Vagina (tissue), 2 donors: Measurements from ENCODE around the gene LGMN. TPM values are rescaled to one million over a fixed set of nuclear protein-coding genes. Genes with fewer than 3 reads are reported as not detected.
A peak's percentile ranks its signal among the peaks of the same experiment; 100 is the strongest.

Source experiments
- DNase-seq, 2 donors: peaks; one replicate each; pipeline ENCODE4 v3.0.0-alpha.2; 2017; ENCODE audit errors: extremely low spot score in 2 of 2
- H3K27ac ChIP-seq: fragments of 200-600 bp; sonication (generic); one replicate; pipeline ENCODE4 v1.5.1; 2019
- H3K27me3 ChIP-seq: fragments of 200-600 bp; sonication (generic); one replicate; pipeline ENCODE4 v1.5.1; 2019
- H3K36me3 ChIP-seq, 2 donors: fragments of 200-600 bp; sonication (generic); one replicate each; pipeline ENCODE4 v1.5.1; 2017 to 2019
- H3K4me1 ChIP-seq: fragments of 200-600 bp; sonication (generic); one replicate; pipeline ENCODE4 v1.5.1; 2019
- H3K4me3 ChIP-seq, 2 donors: fragments of 200-600 bp; sonication (generic); 1 replicate in 1 of 2; 2 replicates in 1 of 2; pipeline ENCODE4 v1.5.1; 2016 to 2019
- H3K9me3 ChIP-seq: fragments of 200-600 bp; sonication (generic); one replicate; pipeline ENCODE4 v1.5.1; 2019
- POLR2A ChIP-seq, 2 donors: fragments of 450-650 bp; IDR thresholded peaks; one replicate each; pipeline ENCODE4 v1.6.1; 2017; ENCODE audit warnings: antibody characterized with exemption in 2 of 2, mild to moderate bottlenecking in 2 of 2, moderate library complexity in 2 of 2
- POLR2AphosphoS5 ChIP-seq, 2 donors: sonication (generic); formaldehyde crosslinking; IDR thresholded peaks; one replicate each; pipeline ENCODE4 v1.9.0; 2017; ENCODE audit warnings: antibody characterized with exemption in 2 of 2, mild to moderate bottlenecking in 2 of 2, low read depth in 1 of 2; ENCODE audit not compliant: insufficient read depth in 1 of 2
- intact Hi-C: fragments of 100-400 bp; cut with DNase I; formaldehyde crosslinking; loops from one replicate; pipeline ENCODE4 v1.15.1; 2023
- total RNA-seq: library from RNA; depleted of rRNA; stranded (reverse); fragments of >200 nt; gene quantifications from one replicate; pipeline ENCODE4 v1.2.3, GENCODE V29; 2016
- TF ChIP-seq, protein P1 (sequence below), 3 experiments: fragments of 450-650 bp in 2 of 3; fragments of 200-600 bp in 1 of 3; sonication (generic) in 1 of 3; IDR thresholded peaks; one replicate each; pipeline ENCODE4 v1.5.1; 2017 to 2019; ENCODE audit warnings: antibody characterized with exemption in 3 of 3, mild to moderate bottlenecking in 2 of 3, moderate library complexity in 2 of 3

The LGMN gene
- total RNA-seq, 1 donor from 2014 or later = 61.6 TPM

DNA sequence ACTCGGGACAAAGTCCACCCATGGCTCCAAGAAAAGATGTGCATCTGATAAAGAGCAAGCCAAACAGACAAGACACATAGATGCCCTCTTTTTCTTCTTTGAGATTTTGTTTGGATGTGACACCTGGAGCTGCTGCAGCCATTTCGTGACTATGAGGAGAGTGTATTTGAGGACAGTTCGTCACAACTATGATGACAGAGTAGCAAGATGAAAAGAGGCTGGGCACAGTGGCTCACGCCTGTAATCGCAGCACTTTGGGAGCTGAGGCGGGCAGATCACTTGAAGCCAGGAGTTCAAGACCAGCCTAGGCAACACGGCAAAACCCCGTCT is 21.5 kb downstream of the LGMN start:
- Histone ChIP-seq H3K27me3 (no peaks in the 10 kb centered on the region), H3K4me3 (no peak overlapping the region), H3K9me3 (no peaks in the 10 kb centered on the region), H3K36me3 (peaks cover 0 to 8% of the 10 kb centered on the region in 2 donors), H3K27ac (peak overlapping the region; percentile 76), H3K4me1 (peaks cover 16% of the 10 kb centered on the region)
- intact Hi-C loops = no loop called here
- DNase-seq = no peak
- no peak for TF ChIP-seq POLR2A (IDR thresholded peaks at IDR 0.05)
- no peak for TF ChIP-seq POLR2AphosphoS5 (IDR thresholded peaks at IDR 0.05; ENCODE audit: insufficient read depth in 1 of 2, low read depth in 1 of 2)
- TF ChIP-seq, protein P1, sequence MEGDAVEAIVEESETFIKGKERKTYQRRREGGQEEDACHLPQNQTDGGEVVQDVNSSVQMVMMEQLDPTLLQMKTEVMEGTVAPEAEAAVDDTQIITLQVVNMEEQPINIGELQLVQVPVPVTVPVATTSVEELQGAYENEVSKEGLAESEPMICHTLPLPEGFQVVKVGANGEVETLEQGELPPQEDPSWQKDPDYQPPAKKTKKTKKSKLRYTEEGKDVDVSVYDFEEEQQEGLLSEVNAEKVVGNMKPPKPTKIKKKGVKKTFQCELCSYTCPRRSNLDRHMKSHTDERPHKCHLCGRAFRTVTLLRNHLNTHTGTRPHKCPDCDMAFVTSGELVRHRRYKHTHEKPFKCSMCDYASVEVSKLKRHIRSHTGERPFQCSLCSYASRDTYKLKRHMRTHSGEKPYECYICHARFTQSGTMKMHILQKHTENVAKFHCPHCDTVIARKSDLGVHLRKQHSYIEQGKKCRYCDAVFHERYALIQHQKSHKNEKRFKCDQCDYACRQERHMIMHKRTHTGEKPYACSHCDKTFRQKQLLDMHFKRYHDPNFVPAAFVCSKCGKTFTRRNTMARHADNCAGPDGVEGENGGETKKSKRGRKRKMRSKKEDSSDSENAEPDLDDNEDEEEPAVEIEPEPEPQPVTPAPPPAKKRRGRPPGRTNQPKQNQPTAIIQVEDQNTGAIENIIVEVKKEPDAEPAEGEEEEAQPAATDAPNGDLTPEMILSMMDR (IDR thresholded peaks at IDR 0.05) = no peak

DNA sequence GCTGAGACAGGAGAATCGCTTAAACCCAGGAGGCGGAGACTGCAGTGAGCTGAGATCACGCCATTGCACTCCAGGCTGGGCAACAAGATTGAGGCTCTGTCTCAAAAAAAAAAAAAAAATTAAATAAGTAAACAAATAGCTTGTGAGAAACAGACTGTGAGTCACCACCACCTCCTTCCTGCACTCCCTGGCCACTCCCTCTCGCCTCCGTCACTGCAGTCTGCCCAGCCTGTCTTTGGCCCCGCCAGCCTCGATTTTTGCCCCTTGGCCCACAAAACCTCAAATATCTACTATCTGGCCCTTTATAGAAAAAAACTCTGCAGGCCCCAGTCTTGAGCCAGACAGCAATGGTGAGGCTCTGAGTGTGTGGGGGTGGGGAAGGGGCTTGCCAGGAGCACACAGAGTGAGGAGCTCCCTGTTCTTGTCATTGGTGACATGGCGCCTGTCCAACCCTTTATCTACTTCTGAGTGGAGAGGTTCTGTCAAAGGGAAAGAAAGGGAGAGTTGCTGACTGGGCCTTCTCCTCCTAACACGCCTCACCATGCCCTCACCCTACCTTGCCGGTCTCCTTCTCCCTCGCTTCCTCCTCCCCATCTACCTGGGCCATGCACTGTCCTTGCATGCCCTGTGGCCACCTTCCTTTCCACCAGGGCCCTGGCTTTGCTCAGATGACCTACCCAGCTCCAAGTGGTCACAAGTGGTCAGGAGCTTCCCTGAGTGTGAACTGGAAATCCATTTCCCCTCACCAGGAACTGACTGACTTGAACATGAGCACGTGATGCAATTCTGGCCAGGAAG is 22.1 kb downstream of the LGMN start:
- Histone ChIP-seq H3K4me3 (no peak overlapping the region), H3K27ac (peak overlapping the region; percentile 76), H3K9me3 (no peaks in the 10 kb centered on the region), H3K27me3 (no peaks in the 10 kb centered on the region), H3K36me3 (peaks cover 0 to 3% of the 10 kb centered on the region in 2 donors), H3K4me1 (peaks cover 16% of the 10 kb centered on the region)
- DNase-seq = no peak
- intact Hi-C loops = no loop called here
- no peak for TF ChIP-seq POLR2A (IDR thresholded peaks at IDR 0.05)
- TF ChIP-seq, protein P1 (IDR thresholded peaks at IDR 0.05) = no peak
- TF ChIP-seq POLR2AphosphoS5 (IDR thresholded peaks at IDR 0.05; ENCODE audit: insufficient read depth in 1 of 2, low read depth in 1 of 2) = peak; percentile 16 to 30

DNA sequence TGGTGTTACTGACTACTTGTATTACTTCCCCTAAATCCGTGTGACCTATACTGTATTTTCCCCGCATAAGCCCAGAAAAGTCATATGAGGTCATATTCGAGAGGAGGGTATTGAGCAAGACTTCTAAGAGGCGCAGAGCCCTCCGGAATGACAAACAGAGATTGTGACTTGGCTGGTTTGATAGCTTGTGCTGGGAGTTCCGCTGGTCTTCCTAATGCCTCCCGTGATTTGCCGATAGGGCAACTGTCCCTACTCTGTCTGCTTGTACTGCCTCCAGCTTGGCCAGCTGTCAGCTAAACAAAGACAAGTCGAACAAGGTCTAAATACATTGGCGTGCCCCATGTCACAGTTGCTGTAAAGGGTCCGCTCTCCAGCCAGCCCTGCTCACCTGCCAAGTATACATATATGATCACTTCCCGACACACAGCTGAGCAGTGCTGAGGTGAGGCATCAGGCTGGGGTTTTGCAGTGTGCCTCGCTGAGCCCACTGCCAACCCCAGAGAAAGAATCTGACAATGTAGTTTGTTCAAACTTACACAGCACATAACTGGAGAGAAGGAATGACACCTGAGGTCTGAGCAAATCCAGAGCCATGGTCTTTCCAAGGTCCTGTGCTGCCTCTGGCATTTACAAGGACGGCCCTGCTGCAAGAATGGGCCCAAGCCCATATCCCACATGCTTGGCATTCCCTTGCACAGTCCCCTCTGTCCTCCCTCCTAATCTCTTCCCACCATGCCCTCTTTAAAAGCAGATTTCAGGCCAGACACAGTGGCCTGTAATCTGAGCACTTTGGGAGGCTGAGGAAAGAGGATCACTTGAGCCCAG is 23.7 kb downstream of the LGMN start:
- no peak for DNase-seq
- H3K4me1 ChIP-seq = peaks cover 30% of the 10 kb centered on the region
- TF ChIP-seq, protein P1 (IDR thresholded peaks at IDR 0.05) = no peak
- no peak for TF ChIP-seq POLR2AphosphoS5 (IDR thresholded peaks at IDR 0.05; ENCODE audit: insufficient read depth in 1 of 2, low read depth in 1 of 2)
- TF ChIP-seq POLR2A (IDR thresholded peaks at IDR 0.05) = no peak
- H3K4me3 ChIP-seq = no peak overlapping the region
- no peaks in the 10 kb centered on the region for H3K36me3 ChIP-seq
- no peaks in the 10 kb centered on the region for H3K27me3 ChIP-seq
- intact Hi-C loops = no loop called here
- H3K27ac ChIP-seq = no peak overlapping the region
- no peaks in the 10 kb centered on the region for H3K9me3 ChIP-seq

DNA sequence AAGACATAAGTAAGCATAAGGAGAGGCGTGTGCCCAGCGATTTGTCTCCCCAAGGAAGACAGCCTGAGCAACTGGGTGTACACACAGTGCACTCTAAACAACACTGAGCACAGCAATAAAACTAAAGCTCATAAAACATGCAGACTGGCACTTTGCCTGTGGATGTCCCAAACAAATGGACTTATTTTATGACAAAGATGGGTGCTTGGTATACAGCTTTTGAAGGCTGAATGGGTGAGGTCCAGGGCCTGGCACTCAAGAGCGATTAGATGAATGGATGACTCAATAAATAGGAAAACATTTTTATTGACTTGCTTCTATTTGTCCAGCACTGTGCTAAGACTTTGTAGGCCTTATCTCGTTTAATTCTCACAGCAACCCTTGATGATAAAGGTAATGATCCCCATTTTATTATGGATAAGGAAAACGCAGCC is 28.5 kb downstream of the LGMN start:
- no peak overlapping the region for H3K4me3 ChIP-seq

DNA sequence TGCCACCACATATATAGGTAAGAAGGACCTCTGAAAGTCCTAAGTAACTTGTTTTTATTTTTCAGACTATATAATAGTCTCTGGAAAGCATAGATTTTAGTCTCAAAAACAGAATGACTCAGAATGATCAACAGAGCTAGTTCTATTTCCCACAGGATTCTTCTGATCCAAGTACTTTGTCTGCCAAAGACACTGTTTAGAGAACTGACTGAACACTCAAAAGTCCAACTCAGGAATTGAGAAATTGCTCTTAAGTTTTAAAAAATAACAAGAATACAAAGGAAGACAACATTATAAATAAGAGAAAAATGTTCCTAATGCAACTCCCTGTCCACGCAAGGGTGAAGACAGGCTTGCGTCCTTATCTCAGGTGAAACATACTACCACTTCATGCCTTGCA is 29.0 kb downstream of the LGMN start:
- intact Hi-C loops = loop anchor here (10.0 kb wide), 1 partner anchor 65 kb away; no protein-coding TSS in a partner anchor
- Histone ChIP-seq H3K4me1 (peaks cover 19% of the 10 kb centered on the region), H3K27ac (peak overlapping the region; percentile 80), H3K9me3 (no peaks in the 10 kb centered on the region), H3K4me3 (no peak overlapping the region), H3K36me3 (no peaks in the 10 kb centered on the region), H3K27me3 (no peaks in the 10 kb centered on the region)
- TF ChIP-seq POLR2AphosphoS5 (IDR thresholded peaks at IDR 0.05; ENCODE audit: insufficient read depth in 1 of 2, low read depth in 1 of 2) (no peak), POLR2A (IDR thresholded peaks at IDR 0.05) (no peak)
- TF ChIP-seq, protein P1 (IDR thresholded peaks at IDR 0.05) = no peak
- DNase-seq = no peak

More for the DNA sequence above, 28.5 kb downstream of the LGMN start:
- Histone ChIP-seq H3K27me3 (no peaks in the 10 kb centered on the region), H3K9me3 (no peaks in the 10 kb centered on the region), H3K4me1 (peaks cover 19% of the 10 kb centered on the region), H3K27ac (peak overlapping the region; percentile 80), H3K36me3 (no peaks in the 10 kb centered on the region)
- intact Hi-C loops = loop anchor here (10.0 kb wide), 1 partner anchor 65 kb away; no protein-coding TSS in a partner anchor
- DNase-seq = no peak
- no peak for TF ChIP-seq POLR2A (IDR thresholded peaks at IDR 0.05)
- TF ChIP-seq POLR2AphosphoS5 (IDR thresholded peaks at IDR 0.05; ENCODE audit: insufficient read depth in 1 of 2, low read depth in 1 of 2) = peak in 1 of 2 donors; percentile 75
